ENCODE data around the gene DPT.

The DPT gene

DNA sequence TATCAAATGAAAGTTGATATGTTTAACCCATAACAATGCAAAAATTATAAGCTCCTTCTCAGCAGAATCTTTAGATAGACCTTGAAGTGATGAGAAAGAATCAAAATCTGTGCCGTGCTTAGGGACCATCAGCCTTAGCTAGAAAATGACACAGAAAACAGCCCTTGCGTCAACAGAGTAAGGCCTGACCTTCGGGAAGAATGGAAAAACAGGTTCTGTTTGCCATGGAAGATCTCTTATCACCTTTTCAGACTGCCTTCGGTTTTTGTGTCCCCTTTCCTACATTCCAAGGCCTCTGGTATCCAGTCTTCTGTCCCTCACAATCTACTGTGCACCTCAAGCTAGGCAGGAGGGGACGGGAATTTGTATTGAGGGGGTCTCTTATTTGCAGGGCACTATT lies 37.6 kb upstream of the DPT start:
- TF ChIP-seq EZH2 (optimal IDR thresholded peaks at IDR 0.05; ENCODE audit: low read depth, low read length), result no peak
- TF ChIP-seq, protein P1, sequence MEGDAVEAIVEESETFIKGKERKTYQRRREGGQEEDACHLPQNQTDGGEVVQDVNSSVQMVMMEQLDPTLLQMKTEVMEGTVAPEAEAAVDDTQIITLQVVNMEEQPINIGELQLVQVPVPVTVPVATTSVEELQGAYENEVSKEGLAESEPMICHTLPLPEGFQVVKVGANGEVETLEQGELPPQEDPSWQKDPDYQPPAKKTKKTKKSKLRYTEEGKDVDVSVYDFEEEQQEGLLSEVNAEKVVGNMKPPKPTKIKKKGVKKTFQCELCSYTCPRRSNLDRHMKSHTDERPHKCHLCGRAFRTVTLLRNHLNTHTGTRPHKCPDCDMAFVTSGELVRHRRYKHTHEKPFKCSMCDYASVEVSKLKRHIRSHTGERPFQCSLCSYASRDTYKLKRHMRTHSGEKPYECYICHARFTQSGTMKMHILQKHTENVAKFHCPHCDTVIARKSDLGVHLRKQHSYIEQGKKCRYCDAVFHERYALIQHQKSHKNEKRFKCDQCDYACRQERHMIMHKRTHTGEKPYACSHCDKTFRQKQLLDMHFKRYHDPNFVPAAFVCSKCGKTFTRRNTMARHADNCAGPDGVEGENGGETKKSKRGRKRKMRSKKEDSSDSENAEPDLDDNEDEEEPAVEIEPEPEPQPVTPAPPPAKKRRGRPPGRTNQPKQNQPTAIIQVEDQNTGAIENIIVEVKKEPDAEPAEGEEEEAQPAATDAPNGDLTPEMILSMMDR (IDR thresholded peaks at IDR 0.05; ENCODE audit: low read length), result no peak
- TF ChIP-seq EZH2phosphoT487 (IDR thresholded peaks at IDR 0.05; ENCODE audit: low read length), result no peak
- H3K4me3 ChIP-seq (ENCODE audit: low read length), result no peak overlapping the region
- H3K27ac ChIP-seq (ENCODE audit: low read length), result no peak overlapping the region
- no peaks in the 10 kb centered on the region for H3F3A ChIP-seq (ENCODE audit: insufficient read depth, low read length)
- H3K9ac ChIP-seq (ENCODE audit: low read length), result no peak overlapping the region
- no peak overlapping the region for H2AFZ ChIP-seq (ENCODE audit: low read length)
- no peak overlapping the region for H3K4me2 ChIP-seq (ENCODE audit: low read depth, low read length)
- no peak for DNase-seq
- H3K9me3 ChIP-seq (replicated peaks; ENCODE audit: insufficient read depth, low read length), result no peaks in the 10 kb centered on the region
- no peaks in the 10 kb centered on the region for H3K27me3 ChIP-seq (replicated peaks; ENCODE audit: insufficient read depth, low read length)
- no peaks in the 10 kb centered on the region for H3K36me3 ChIP-seq (replicated peaks; ENCODE audit: insufficient read depth, low read length)
- H3K4me1 ChIP-seq (ENCODE audit: low read length), result no peaks in the 10 kb centered on the region
- no peaks in the 10 kb centered on the region for H3K79me2 ChIP-seq (ENCODE audit: low read length)
- H4K20me1 ChIP-seq (ENCODE audit: insufficient read depth, low read length), result no peaks in the 10 kb centered on the region
- no peaks in the 10 kb centered on the region for H3K9me2 ChIP-seq (replicated peaks; ENCODE audit: insufficient read depth, low read length)

- H3K36me3 ChIP-seq (replicated peaks; ENCODE audit: insufficient read depth, low read length), result no peaks in the 10 kb centered on the region
- DNase-seq, result no peak
- no peaks in the 10 kb centered on the region for H3K79me2 ChIP-seq (ENCODE audit: low read length)
- no peak overlapping the region for H3K27ac ChIP-seq (ENCODE audit: low read length)
- H3K9me3 ChIP-seq (replicated peaks; ENCODE audit: insufficient read depth, low read length), result no peaks in the 10 kb centered on the region
- H3K9ac ChIP-seq (ENCODE audit: low read length), result no peak overlapping the region
- H3K4me2 ChIP-seq (ENCODE audit: low read depth, low read length), result no peak overlapping the region
- H3K4me3 ChIP-seq (ENCODE audit: low read length), result no peak overlapping the region
- no peaks in the 10 kb centered on the region for H3F3A ChIP-seq (ENCODE audit: insufficient read depth, low read length)
- H4K20me1 ChIP-seq (ENCODE audit: insufficient read depth, low read length), result no peaks in the 10 kb centered on the region
- H3K4me1 ChIP-seq (ENCODE audit: low read length), result no peaks in the 10 kb centered on the region
- H3K27me3 ChIP-seq (replicated peaks; ENCODE audit: insufficient read depth, low read length), result no peaks in the 10 kb centered on the region
- no peaks in the 10 kb centered on the region for H3K9me2 ChIP-seq (replicated peaks; ENCODE audit: insufficient read depth, low read length)
- TF ChIP-seq, protein P1 (IDR thresholded peaks at IDR 0.05; ENCODE audit: low read length), result no peak
- TF ChIP-seq EZH2 (optimal IDR thresholded peaks at IDR 0.05; ENCODE audit: low read depth, low read length), result no peak
- no peak for TF ChIP-seq EZH2phosphoT487 (IDR thresholded peaks at IDR 0.05; ENCODE audit: low read length)
- H2AFZ ChIP-seq (ENCODE audit: low read length), result no peak overlapping the region
These were observed 34.0 kb upstream of the DPT start for GRCh38 chr1:168763031-168763430.

DNA sequence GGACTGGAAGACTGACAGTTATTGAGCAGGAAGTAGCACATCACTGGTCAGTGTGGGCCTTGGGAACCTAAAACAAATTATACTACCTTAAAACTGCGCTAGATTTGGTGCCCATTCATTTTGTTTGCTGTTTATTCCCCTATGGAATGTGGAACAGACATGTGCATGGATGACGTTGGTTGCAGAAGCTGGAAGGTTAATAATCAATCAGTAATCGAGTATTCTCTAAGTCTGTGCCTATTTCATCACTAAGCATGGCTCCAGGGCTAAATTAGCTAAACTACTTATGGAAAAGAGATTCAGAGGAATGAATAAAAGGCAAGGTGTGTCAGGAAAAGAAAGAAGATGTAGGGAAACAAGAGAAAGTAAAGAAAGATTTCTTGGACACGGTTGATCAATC lies 33.5 kb upstream of the DPT start:
- Histone ChIP-seq H3K9ac (ENCODE audit: low read length) (no peak overlapping the region), H3K4me1 (ENCODE audit: low read length) (no peaks in the 10 kb centered on the region), H3K9me3 (replicated peaks; ENCODE audit: insufficient read depth, low read length) (no peaks in the 10 kb centered on the region), H3K4me3 (ENCODE audit: low read length) (no peak overlapping the region), H2AFZ (ENCODE audit: low read length) (no peak overlapping the region), H3F3A (ENCODE audit: insufficient read depth, low read length) (no peaks in the 10 kb centered on the region), H3K4me2 (ENCODE audit: low read depth, low read length) (no peak overlapping the region), H3K27ac (ENCODE audit: low read length) (no peak overlapping the region), H4K20me1 (ENCODE audit: insufficient read depth, low read length) (no peaks in the 10 kb centered on the region), H3K27me3 (replicated peaks; ENCODE audit: insufficient read depth, low read length) (no peaks in the 10 kb centered on the region), H3K79me2 (ENCODE audit: low read length) (no peaks in the 10 kb centered on the region), H3K9me2 (replicated peaks; ENCODE audit: insufficient read depth, low read length) (no peaks in the 10 kb centered on the region), H3K36me3 (replicated peaks; ENCODE audit: insufficient read depth, low read length) (no peaks in the 10 kb centered on the region)
- no peak for DNase-seq
- TF ChIP-seq EZH2 (optimal IDR thresholded peaks at IDR 0.05; ENCODE audit: low read depth, low read length) (no peak), EZH2phosphoT487 (IDR thresholded peaks at IDR 0.05; ENCODE audit: low read length) (no peak)
- TF ChIP-seq, protein P1 (IDR thresholded peaks at IDR 0.05; ENCODE audit: low read length), result no peak

Data from MM.1S (cell line).